ENCODE data around the gene ZNF33A. TPM values are rescaled to one million over a fixed set of nuclear protein-coding genes. Genes with fewer than 3 reads are reported as not detected.
"Not testable (repeated sequence)": the region's sequence is repeated elsewhere in the genome, so short reads cannot be mapped to it uniquely, and the experiment has no call there.

Gene ZNF33A
- total RNA-seq, 1 experiment from 2014 or later, result 20.7 TPM

DNA sequence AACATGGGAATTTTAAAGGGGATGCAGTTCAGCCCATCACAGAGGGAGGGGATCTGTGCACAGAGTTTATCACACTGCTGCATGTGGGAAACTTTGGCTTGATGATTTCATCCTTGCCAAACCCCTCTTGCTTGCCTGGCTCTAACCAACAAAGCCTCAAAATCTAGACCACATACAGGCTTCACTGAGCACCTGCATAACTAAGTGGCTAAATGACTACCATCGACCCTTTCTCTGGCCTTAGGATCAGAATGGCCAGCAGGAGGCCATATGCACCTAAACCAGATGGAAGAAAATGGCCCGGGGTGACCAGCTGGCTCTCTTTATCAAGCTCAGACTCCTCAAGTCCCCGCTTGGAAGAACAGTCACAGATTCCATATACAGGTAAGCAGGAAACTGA, 18.4 kb upstream of the ZNF33A start:
- Mint-ChIP-seq H3K27me3 (ENCODE audit: insufficient read depth, unreplicated experiment) (no peaks in the 10 kb centered on the region), H3K4me3 (ENCODE audit: unreplicated experiment) (no peak overlapping the region), H3K36me3 (ENCODE audit: insufficient read depth, unreplicated experiment) (no peaks in the 10 kb centered on the region), H3K9me3 (ENCODE audit: unreplicated experiment) (peaks cover 7% of the 10 kb centered on the region), H3K4me1 (ENCODE audit: insufficient read depth, unreplicated experiment) (no peaks in the 10 kb centered on the region), H3K27ac (ENCODE audit: low read depth, unreplicated experiment) (no peak overlapping the region)
- ChIA-PET POLR2A (interaction anchor here (0.7 kb wide), 1 partner anchor 15 kb away, joined by 4 read pairs; no protein-coding TSS in a partner anchor), CTCF (interaction anchor here (1.5 kb wide), 2 partner anchors 11 to 15 kb away, joined by 7 to 11 read pairs; partner anchors contain the start of gene ZNF25)
- BruUV-seq (replicated peaks), result no TSS peak
- intact Hi-C loops (cut with micrococcal nuclease), result no loop called here
- no peak for DNase-seq (ENCODE audit: unreplicated experiment)
- TF ChIP-seq, protein P1, sequence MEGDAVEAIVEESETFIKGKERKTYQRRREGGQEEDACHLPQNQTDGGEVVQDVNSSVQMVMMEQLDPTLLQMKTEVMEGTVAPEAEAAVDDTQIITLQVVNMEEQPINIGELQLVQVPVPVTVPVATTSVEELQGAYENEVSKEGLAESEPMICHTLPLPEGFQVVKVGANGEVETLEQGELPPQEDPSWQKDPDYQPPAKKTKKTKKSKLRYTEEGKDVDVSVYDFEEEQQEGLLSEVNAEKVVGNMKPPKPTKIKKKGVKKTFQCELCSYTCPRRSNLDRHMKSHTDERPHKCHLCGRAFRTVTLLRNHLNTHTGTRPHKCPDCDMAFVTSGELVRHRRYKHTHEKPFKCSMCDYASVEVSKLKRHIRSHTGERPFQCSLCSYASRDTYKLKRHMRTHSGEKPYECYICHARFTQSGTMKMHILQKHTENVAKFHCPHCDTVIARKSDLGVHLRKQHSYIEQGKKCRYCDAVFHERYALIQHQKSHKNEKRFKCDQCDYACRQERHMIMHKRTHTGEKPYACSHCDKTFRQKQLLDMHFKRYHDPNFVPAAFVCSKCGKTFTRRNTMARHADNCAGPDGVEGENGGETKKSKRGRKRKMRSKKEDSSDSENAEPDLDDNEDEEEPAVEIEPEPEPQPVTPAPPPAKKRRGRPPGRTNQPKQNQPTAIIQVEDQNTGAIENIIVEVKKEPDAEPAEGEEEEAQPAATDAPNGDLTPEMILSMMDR (IDR thresholded peaks at IDR 0.05; ENCODE audit: unreplicated experiment), result no peak

DNA sequence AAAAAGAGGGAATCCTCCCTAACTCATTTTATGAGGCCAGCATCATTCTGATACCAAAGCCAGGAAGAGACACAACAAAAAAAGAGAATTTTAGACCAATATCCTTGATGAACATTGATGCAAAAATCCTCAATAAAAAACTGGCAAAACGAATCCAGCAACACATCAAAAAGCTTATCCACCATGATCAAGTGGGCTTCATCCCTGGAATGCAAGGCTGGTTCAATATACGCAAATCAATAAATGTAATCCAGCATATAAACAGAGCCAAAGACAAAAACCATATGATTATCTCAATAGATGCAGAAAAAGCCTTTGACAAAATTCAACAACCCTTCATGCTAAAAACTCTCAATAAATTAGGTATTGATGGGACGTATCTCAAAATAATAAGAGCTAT, 11.6 kb upstream of the ZNF33A start:
- intact Hi-C loops (cut with micrococcal nuclease); H3K4me3 Mint-ChIP-seq (ENCODE audit: unreplicated experiment); H3K9me3 Mint-ChIP-seq (ENCODE audit: unreplicated experiment); POLR2A ChIA-PET; BruUV-seq (replicated peaks); DNase-seq (ENCODE audit: unreplicated experiment); H3K27ac Mint-ChIP-seq (ENCODE audit: low read depth, unreplicated experiment); H3K36me3 Mint-ChIP-seq (ENCODE audit: insufficient read depth, unreplicated experiment); H3K27me3 Mint-ChIP-seq (ENCODE audit: insufficient read depth, unreplicated experiment); H3K4me1 Mint-ChIP-seq (ENCODE audit: insufficient read depth, unreplicated experiment): not testable (repeated sequence)
- CTCF ChIA-PET, result interaction anchor here (0.6 kb wide), 1 partner anchor 10 kb away, joined by 4 read pairs; no protein-coding TSS in a partner anchor

DNA sequence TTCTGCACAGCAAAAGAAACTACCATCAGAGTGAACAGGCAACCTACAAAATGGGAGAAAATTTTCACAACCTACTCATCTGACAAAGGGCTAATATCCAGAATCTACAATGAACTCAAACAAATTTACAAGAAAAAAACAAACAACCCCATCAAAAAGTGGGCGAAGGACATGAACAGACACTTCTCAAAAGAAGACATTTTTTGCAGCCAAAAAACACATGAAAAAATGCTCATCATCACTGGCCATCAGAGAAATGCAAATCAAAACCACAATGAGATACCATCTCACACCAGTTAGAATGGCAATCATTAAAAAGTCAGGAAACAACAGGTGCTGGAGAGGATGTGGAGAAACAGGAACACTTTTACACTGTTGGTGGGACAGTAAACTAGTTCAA, 10.0 kb upstream of the ZNF33A start:
- CTCF ChIA-PET; DNase-seq (ENCODE audit: unreplicated experiment); H3K27ac Mint-ChIP-seq (ENCODE audit: low read depth, unreplicated experiment); H3K4me3 Mint-ChIP-seq (ENCODE audit: unreplicated experiment); POLR2A ChIA-PET; H3K4me1 Mint-ChIP-seq (ENCODE audit: insufficient read depth, unreplicated experiment); intact Hi-C loops (cut with micrococcal nuclease); H3K9me3 Mint-ChIP-seq (ENCODE audit: unreplicated experiment); H3K27me3 Mint-ChIP-seq (ENCODE audit: insufficient read depth, unreplicated experiment); H3K36me3 Mint-ChIP-seq (ENCODE audit: insufficient read depth, unreplicated experiment); BruUV-seq (replicated peaks): not testable (repeated sequence)

DNA sequence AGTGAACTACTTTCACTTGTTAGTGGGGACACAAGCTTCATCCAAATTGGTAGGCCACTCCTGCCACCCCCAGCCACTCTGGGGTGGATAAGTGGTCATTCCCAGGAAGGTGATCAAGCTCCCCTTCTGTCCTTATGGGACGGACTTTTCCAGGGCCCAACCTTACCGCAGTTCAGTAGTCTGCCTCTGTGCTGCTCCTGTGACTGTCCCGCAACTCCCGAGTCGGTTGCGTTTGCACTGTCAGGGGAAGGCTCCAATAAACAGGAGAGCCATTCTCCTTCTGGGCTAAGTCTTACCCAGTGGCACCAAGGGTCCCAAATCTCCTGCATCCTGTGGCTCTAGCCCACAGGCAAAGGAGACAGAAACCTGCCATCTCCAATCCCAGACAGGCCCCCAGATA, 7.4 kb upstream of the ZNF33A start:
- H3K27ac Mint-ChIP-seq (ENCODE audit: low read depth, unreplicated experiment), result no peak overlapping the region
- H3K9me3 Mint-ChIP-seq (ENCODE audit: unreplicated experiment), result no peaks in the 10 kb centered on the region
- DNase-seq (ENCODE audit: unreplicated experiment), result no peak
- H3K27me3 Mint-ChIP-seq (ENCODE audit: insufficient read depth, unreplicated experiment), result no peaks in the 10 kb centered on the region
- no peaks in the 10 kb centered on the region for H3K4me1 Mint-ChIP-seq (ENCODE audit: insufficient read depth, unreplicated experiment)
- no peaks in the 10 kb centered on the region for H3K36me3 Mint-ChIP-seq (ENCODE audit: insufficient read depth, unreplicated experiment)
- POLR2A ChIA-PET, result no interaction called here
- TF ChIP-seq, protein P1 (IDR thresholded peaks at IDR 0.05; ENCODE audit: unreplicated experiment), result no peak
- BruUV-seq (replicated peaks), result no TSS peak
- intact Hi-C loops (cut with micrococcal nuclease), result no loop called here
- no peak overlapping the region for H3K4me3 Mint-ChIP-seq (ENCODE audit: unreplicated experiment)
- CTCF ChIA-PET, result interaction anchor here (0.7 to 1.3 kb wide), 2 partner anchors 10 to 85 kb away, joined by 5 to 7 read pairs; no protein-coding TSS in a partner anchor

DNA sequence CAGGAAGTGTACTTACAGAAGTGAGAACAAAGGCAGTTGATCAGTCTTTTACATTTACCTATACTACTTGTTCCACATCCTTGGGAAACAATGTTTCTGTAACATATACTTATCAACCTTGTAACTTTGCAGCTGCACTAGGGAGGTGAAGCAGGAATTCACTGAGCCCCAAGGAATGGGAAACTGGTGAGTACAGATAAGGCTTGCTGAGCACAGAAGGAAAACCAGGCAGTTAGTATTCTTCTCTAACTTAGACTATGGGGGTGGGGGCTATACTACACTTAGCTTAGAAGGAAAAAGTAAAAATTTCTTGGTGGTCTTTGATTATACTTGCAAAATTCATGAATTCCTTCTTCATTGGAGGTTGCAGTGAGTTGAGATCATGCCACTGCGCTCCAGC, 6.9 kb upstream of the ZNF33A start:
- no peak overlapping the region for H3K4me3 Mint-ChIP-seq (ENCODE audit: unreplicated experiment)
- H3K4me1 Mint-ChIP-seq (ENCODE audit: insufficient read depth, unreplicated experiment), result no peaks in the 10 kb centered on the region
- intact Hi-C loops (cut with micrococcal nuclease), result no loop called here
- TF ChIP-seq, protein P1 (IDR thresholded peaks at IDR 0.05; ENCODE audit: unreplicated experiment), result no peak
- POLR2A ChIA-PET, result no interaction called here
- H3K27ac Mint-ChIP-seq (ENCODE audit: low read depth, unreplicated experiment), result no peak overlapping the region
- BruUV-seq (replicated peaks), result no TSS peak
- no peaks in the 10 kb centered on the region for H3K36me3 Mint-ChIP-seq (ENCODE audit: insufficient read depth, unreplicated experiment)
- no peaks in the 10 kb centered on the region for H3K27me3 Mint-ChIP-seq (ENCODE audit: insufficient read depth, unreplicated experiment)
- DNase-seq (ENCODE audit: unreplicated experiment), result no peak
- CTCF ChIA-PET, result interaction anchor here (1.3 kb wide), 1 partner anchor 11 kb away, joined by 7 read pairs; no protein-coding TSS in a partner anchor
- H3K9me3 Mint-ChIP-seq (ENCODE audit: unreplicated experiment), result no peaks in the 10 kb centered on the region
